Hepatocyte (in vitro differentiated cells): Measurements from ENCODE around the gene SH2B3. TPM values are rescaled to one million over a fixed set of nuclear protein-coding genes. Genes with fewer than 3 reads are reported as not detected.
"Not testable (repeated sequence)": the region's sequence is repeated elsewhere in the genome, so short reads cannot be mapped to it uniquely, and the experiment has no call there.

Experiments used
- DNase-seq: peaks from one replicate; pipeline ENCODE4 v3.0.0-alpha.2; 2016; ENCODE audit warnings: low spot score
- H2AFZ ChIP-seq: fragments of 200-600 bp; sonication (generic); 2 replicates; pipeline ENCODE4 v1.6.0; 2016; ENCODE audit warnings: antibody characterized with exemption, mild to moderate bottlenecking
- H3K27ac ChIP-seq: fragments of 200-600 bp; sonication (generic); 2 replicates; pipeline ENCODE4 v1.5.1; 2016; ENCODE audit warnings: mild to moderate bottlenecking
- H3K27me3 ChIP-seq: fragments of 200-600 bp; sonication (generic); 2 replicates; pipeline ENCODE4 v1.6.1; 2016
- H3K36me3 ChIP-seq: fragments of 200-600 bp; sonication (generic); replicated peaks from 2 replicates; pipeline ENCODE4 v1.5.1; 2016; ENCODE audit warnings: low read depth; ENCODE audit not compliant: insufficient read depth
- H3K4me1 ChIP-seq: fragments of 200-600 bp; sonication (generic); 2 replicates; pipeline ENCODE4 v1.5.1; 2016; ENCODE audit warnings: mild to moderate bottlenecking, moderate library complexity; ENCODE audit not compliant: insufficient read depth
- H3K4me2 ChIP-seq: fragments of 200-600 bp; sonication (generic); 2 replicates; pipeline ENCODE4 v1.6.0; 2016
- H3K4me3 ChIP-seq: fragments of 200-600 bp; sonication (generic); 2 replicates; pipeline ENCODE4 v1.5.1; 2016; ENCODE audit warnings: mild to moderate bottlenecking
- H3K79me2 ChIP-seq: fragments of 200-600 bp; sonication (generic); 2 replicates; pipeline ENCODE4 v1.6.0; 2017; ENCODE audit warnings: mild to moderate bottlenecking
- H3K9me2 ChIP-seq: fragments of 200-600 bp; sonication (generic); replicated peaks from 2 replicates; pipeline ENCODE4 v1.6.0; 2017; ENCODE audit warnings: mild to moderate bottlenecking; ENCODE audit not compliant: insufficient read depth
- H3K9me3 ChIP-seq: fragments of 200-600 bp; sonication (generic); 2 replicates; pipeline ENCODE4 v1.5.1; 2016; ENCODE audit warnings: low read depth, mild to moderate bottlenecking
- H4K20me1 ChIP-seq: fragments of 200-600 bp; sonication (generic); 2 replicates; pipeline ENCODE4 v1.6.0; 2016; ENCODE audit warnings: mild to moderate bottlenecking; ENCODE audit not compliant: insufficient read depth, poor library complexity, severe bottlenecking
- EZH2 ChIP-seq: fragments of 200-600 bp; sonication (generic); IDR thresholded peaks from 2 replicates; pipeline ENCODE4 v1.6.1; 2016; ENCODE audit warnings: antibody characterized with exemption, mild to moderate bottlenecking, borderline replicate concordance
- EZH2phosphoT487 ChIP-seq: fragments of 200-600 bp; sonication (generic); IDR thresholded peaks from one replicate; pipeline ENCODE4 v1.6.1; 2018; ENCODE audit warnings: antibody characterized with exemption, mild to moderate bottlenecking, low read depth, moderate library complexity; ENCODE audit not compliant: unreplicated experiment, severe bottlenecking
- WGBS: methylation state at CpG from one replicate; pipeline ENCODE4 v1.1.6; 2016; ENCODE audit warnings: low lambda C conversion rate; ENCODE audit errors: missing lambda C conversion rate; 5-methylcytosine and 5-hydroxymethylcytosine counted together
- polyA plus RNA-seq: library from polyadenylated mRNA; unstranded; fragments of >200 nt; fragmentation: Nextera tagmentation; extraction: Ambion mirVana; gene quantifications from 2 replicates; pipeline ENCODE4 v1.2.1, GENCODE V29; 2016
- total RNA-seq: library from RNA; depleted of rRNA; stranded (reverse); fragments of >200 nt; gene quantifications from 2 replicates; pipeline ENCODE4 v1.2.3, GENCODE V29; 2014
- TF ChIP-seq, protein P1 (sequence below): fragments of 200-600 bp; sonication (generic); IDR thresholded peaks from 2 replicates; pipeline ENCODE4 v1.5.1; 2016; ENCODE audit warnings: antibody characterized with exemption, mild to moderate bottlenecking; ENCODE audit not compliant: poor library complexity

Gene SH2B3
- total and polyA plus RNA-seq, 2 experiments from 2014 or later: 5.3 to 5.5 TPM

DNA sequence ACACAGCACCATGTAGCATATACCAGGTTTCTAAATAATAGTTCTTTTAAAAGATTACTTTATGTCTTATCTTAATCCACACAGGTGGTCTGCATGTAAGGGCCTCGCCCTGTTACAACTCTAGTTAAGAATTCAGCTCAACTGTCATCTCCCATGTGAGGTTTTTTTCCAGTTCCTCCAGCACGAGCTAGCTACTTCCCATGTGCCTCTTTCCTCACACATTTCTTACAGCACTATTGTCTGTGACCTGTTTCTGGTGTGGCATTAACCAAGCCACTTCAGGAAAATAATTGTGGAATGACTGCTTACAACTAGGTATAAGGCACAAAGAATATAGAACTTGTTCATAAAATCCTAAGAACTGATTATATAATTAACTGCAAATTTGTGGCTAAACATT is 65.5 kb downstream of the SH2B3 start:
- Histone ChIP-seq H3K27ac (no peak overlapping the region), H3K9me3 (no peaks in the 10 kb centered on the region), H3K4me3 (no peak overlapping the region), H3K4me2 (no peak overlapping the region), H3K36me3 (no peaks in the 10 kb centered on the region), H2AFZ (no peak overlapping the region), H3K27me3 (no peaks in the 10 kb centered on the region), H4K20me1 (no peaks in the 10 kb centered on the region), H3K4me1 (no peaks in the 10 kb centered on the region), H3K79me2 (peaks cover under 1% of the 10 kb centered on the region), H3K9me2 (no peaks in the 10 kb centered on the region)
- TF ChIP-seq, protein P1, sequence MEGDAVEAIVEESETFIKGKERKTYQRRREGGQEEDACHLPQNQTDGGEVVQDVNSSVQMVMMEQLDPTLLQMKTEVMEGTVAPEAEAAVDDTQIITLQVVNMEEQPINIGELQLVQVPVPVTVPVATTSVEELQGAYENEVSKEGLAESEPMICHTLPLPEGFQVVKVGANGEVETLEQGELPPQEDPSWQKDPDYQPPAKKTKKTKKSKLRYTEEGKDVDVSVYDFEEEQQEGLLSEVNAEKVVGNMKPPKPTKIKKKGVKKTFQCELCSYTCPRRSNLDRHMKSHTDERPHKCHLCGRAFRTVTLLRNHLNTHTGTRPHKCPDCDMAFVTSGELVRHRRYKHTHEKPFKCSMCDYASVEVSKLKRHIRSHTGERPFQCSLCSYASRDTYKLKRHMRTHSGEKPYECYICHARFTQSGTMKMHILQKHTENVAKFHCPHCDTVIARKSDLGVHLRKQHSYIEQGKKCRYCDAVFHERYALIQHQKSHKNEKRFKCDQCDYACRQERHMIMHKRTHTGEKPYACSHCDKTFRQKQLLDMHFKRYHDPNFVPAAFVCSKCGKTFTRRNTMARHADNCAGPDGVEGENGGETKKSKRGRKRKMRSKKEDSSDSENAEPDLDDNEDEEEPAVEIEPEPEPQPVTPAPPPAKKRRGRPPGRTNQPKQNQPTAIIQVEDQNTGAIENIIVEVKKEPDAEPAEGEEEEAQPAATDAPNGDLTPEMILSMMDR: no peak
- TF ChIP-seq EZH2 (no peak), EZH2phosphoT487 (no peak)
- DNase-seq: no peak
- WGBS: 76% methylated on average over 2 of the region's 2 CpGs

DNA sequence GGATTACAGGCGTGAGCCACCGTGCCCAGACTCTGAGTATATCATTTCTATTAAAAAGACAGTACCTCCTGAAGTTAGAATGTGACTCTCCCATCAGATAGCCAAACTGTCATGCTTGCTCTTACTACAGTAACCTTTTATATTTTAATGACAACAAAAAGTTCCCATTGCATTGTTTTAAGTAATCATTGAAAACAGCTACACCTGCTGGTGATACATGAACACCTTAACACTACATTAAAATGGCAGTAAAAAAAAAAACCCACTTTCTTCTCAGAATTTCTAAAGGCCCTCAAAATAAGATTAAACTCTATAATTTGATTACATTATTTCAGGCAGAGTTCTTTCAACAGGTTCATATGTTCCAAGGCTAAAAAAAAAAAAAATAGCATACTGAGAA is 76.7 kb downstream of the SH2B3 start:
- no peak for DNase-seq
- Histone ChIP-seq H3K27ac (no peak overlapping the region), H3K9me3 (no peaks in the 10 kb centered on the region), H4K20me1 (no peaks in the 10 kb centered on the region), H3K4me1 (no peaks in the 10 kb centered on the region), H3K27me3 (no peaks in the 10 kb centered on the region), H3K9me2 (no peaks in the 10 kb centered on the region), H3K36me3 (no peaks in the 10 kb centered on the region), H3K4me3 (no peak overlapping the region), H3K79me2 (peaks cover 3% of the 10 kb centered on the region), H3K4me2 (no peak overlapping the region), H2AFZ (no peak overlapping the region)
- WGBS: 100% methylated on average over 2 of the region's 2 CpGs
- TF ChIP-seq, protein P1: peak; percentile 24
- TF ChIP-seq EZH2phosphoT487: no peak

DNA sequence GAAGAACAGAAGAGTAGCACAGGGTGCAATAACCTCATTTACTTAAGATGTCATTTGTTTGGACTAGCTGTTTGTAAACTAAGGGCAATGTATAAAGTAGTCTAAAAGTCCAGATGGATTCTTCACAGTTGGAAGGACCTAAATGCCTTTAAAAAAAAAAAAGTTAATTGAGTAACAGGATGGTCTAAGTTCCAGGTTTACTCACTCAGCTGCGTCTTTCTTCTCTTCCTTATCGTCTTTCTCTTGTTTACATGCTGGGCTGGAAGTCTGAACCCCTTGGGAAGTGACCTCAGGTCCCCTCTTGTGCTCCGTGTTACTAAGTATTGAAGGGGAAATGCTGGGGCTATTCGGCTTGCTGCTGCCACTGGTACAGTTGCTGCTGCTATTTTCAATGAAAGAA is 82.5 kb downstream of the SH2B3 start:
- WGBS: 54% methylated on average over 4 of the region's 4 CpGs
- DNase-seq: peak; percentile 33
- Histone ChIP-seq H3K79me2 (peaks cover 7% of the 10 kb centered on the region), H3K4me1 (no peaks in the 10 kb centered on the region), H2AFZ (no peak overlapping the region), H3K27ac (no peak overlapping the region), H3K36me3 (no peaks in the 10 kb centered on the region), H4K20me1 (no peaks in the 10 kb centered on the region), H3K4me2 (no peak overlapping the region), H3K9me3 (no peaks in the 10 kb centered on the region), H3K9me2 (no peaks in the 10 kb centered on the region), H3K27me3 (no peaks in the 10 kb centered on the region), H3K4me3 (no peak overlapping the region)
- TF ChIP-seq, protein P1: no peak
- TF ChIP-seq EZH2phosphoT487 (no peak), EZH2 (no peak)

DNA sequence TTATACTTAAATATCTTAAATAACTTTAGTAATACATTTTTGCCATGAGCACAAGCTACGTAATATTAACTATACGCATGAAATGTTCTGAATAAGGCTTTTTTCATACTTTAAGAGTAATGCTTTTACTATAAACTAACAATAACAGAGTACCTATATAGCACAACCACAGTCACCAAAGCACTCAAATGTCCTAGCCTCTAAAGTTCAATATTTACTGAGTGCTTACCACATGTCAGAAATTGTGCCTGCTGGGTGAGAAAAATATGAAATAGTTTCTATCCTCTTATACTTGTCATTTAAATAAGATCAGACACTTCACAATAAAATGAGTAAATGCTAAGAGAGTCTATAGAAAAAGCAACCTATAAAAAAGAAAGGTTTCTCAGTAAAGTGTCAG is 83.1 kb downstream of the SH2B3 start:
- TF ChIP-seq EZH2phosphoT487 (no peak), EZH2 (no peak)
- TF ChIP-seq, protein P1: no peak
- peaks cover 7% of the 10 kb centered on the region for H3K79me2 ChIP-seq
- no peaks in the 10 kb centered on the region for H3K36me3 ChIP-seq
- no peaks in the 10 kb centered on the region for H3K27me3 ChIP-seq
- no peaks in the 10 kb centered on the region for H4K20me1 ChIP-seq
- 97% methylated on average over 2 of the region's 2 CpGs for WGBS
- no peak overlapping the region for H3K27ac ChIP-seq
- H3K9me2 ChIP-seq: no peaks in the 10 kb centered on the region
- no peak overlapping the region for H2AFZ ChIP-seq
- H3K4me1 ChIP-seq: no peaks in the 10 kb centered on the region
- DNase-seq: no peak
- H3K4me2 ChIP-seq: no peak overlapping the region
- no peaks in the 10 kb centered on the region for H3K9me3 ChIP-seq
- no peak overlapping the region for H3K4me3 ChIP-seq

DNA sequence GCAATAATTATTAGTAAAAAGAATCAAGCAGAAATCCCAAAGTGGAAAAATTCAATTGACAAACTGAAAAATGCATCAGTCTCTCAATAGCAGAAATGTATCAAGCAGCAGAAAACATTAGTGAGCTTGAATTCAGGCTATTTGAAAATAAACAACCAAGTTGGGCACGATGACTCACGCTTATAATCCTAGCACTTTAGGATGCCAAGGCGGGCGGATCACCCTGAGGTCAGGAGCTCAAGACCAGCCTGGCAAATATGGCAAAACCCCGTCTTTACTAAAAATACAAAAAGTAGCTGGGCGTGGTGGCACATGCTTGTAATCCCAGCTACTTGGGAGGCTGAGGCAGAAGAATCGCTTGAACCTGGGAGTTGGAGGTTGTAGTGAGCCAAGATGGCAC is 87.3 kb downstream of the SH2B3 start:
- H4K20me1 ChIP-seq, H3K4me2 ChIP-seq, H3K27ac ChIP-seq, H2AFZ ChIP-seq, H3K27me3 ChIP-seq, H3K4me3 ChIP-seq, H3K9me3 ChIP-seq, H3K36me3 ChIP-seq, H3K79me2 ChIP-seq, H3K9me2 ChIP-seq, DNase-seq, H3K4me1 ChIP-seq: not testable (repeated sequence)
- WGBS: 95% methylated on average over 7 of the region's 7 CpGs
